ENCODE measurements around the gene PCBP3.

PCBP3 gene

GRCh38 chr21:45780647-45781046 lies 137.1 kb downstream of the PCBP3 start:
- TF ChIP-seq SUZ12 (IDR thresholded peaks at IDR 0.05; ENCODE audit: extremely low read depth, insufficient read depth, insufficient read length) (no peak), ZNF274 (IDR thresholded peaks at IDR 0.05; ENCODE audit: low read depth, low read length) (no peak), YY1 (IDR thresholded peaks at IDR 0.05; ENCODE audit: insufficient read depth, insufficient read length) (no peak)
- no peaks in the 10 kb centered on the region for H3K4me1 ChIP-seq (ENCODE audit: insufficient read depth, insufficient read length)
- DNase-seq (ENCODE audit: low read depth, low spot score): no peak
- no peaks in the 10 kb centered on the region for H3K27me3 ChIP-seq (ENCODE audit: insufficient read depth, insufficient read length)
- H3K4me3 ChIP-seq (ENCODE audit: insufficient read length, low read depth): no peak overlapping the region
- peaks cover 26% of the 10 kb centered on the region for H3K9me3 ChIP-seq (ENCODE audit: insufficient read depth, low read length)
- no peak overlapping the region for H3K9ac ChIP-seq (ENCODE audit: insufficient read length, low read depth)
- no peaks in the 10 kb centered on the region for H3K36me3 ChIP-seq (ENCODE audit: insufficient read depth, insufficient read length, low read length)

DNA sequence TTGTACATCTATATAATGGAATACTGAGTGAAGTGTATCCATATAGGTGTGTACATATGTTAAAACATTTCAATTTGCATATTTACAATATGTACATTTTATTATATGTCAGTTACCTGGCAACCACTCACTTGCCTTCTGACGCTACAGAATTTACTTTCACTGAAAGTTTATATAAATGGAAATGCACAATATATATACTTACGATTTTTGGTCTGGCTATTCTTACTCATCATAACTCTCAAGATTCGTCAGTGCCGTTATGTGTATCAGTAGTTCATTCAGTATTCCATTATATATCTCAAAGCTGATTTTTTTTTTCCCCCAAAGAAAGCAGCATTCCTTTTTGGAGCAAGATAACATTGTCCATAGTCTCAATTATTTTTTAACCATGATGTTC lies 138.2 kb downstream of the PCBP3 start:
- no peak for DNase-seq (ENCODE audit: low read depth, low spot score)
- H3K36me3 ChIP-seq (ENCODE audit: insufficient read depth, insufficient read length, low read length): no peaks in the 10 kb centered on the region
- no peak overlapping the region for H3K9ac ChIP-seq (ENCODE audit: insufficient read length, low read depth)
- no peaks in the 10 kb centered on the region for H3K27me3 ChIP-seq (ENCODE audit: insufficient read depth, insufficient read length)
- H3K4me3 ChIP-seq (ENCODE audit: insufficient read length, low read depth): no peak overlapping the region
- no peak for TF ChIP-seq YY1 (IDR thresholded peaks at IDR 0.05; ENCODE audit: insufficient read depth, insufficient read length)
- no peak for TF ChIP-seq SUZ12 (IDR thresholded peaks at IDR 0.05; ENCODE audit: extremely low read depth, insufficient read depth, insufficient read length)
- TF ChIP-seq ZNF274 (IDR thresholded peaks at IDR 0.05; ENCODE audit: low read depth, low read length): no peak
- H3K9me3 ChIP-seq (ENCODE audit: insufficient read depth, low read length): peaks cover 25% of the 10 kb centered on the region
- H3K4me1 ChIP-seq (ENCODE audit: insufficient read depth, insufficient read length): no peaks in the 10 kb centered on the region

DNA sequence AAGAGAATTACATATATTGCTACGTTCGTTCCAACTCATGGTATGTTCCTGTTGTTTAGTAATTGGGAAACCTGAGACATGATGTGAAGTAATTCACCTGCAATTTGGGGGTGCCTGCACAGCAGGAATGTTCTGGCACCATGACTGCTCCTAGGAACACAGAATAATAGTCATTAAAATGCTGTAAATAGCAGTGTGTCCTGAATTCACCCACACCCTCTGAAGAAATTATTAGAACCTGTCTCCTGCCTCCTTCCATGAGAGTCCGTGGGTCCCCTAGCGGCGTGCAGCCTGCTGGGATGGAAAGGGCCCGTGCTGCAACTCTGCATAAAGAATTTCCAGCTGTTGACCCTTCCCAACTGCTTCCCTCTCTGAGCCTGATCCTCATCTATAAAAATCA lies 143.1 kb downstream of the PCBP3 start:
- H3K4me1 ChIP-seq (ENCODE audit: insufficient read depth, insufficient read length): no peaks in the 10 kb centered on the region
- H3K9me3 ChIP-seq (ENCODE audit: insufficient read depth, low read length): 0 out of 2 replicates have a peak, but pooled peaks cover 8% of the 10 kb centered on the region
- no peak overlapping the region for H3K9ac ChIP-seq (ENCODE audit: insufficient read length, low read depth)
- no peaks in the 10 kb centered on the region for H3K27me3 ChIP-seq (ENCODE audit: insufficient read depth, insufficient read length)
- H3K4me3 ChIP-seq (ENCODE audit: insufficient read length, low read depth): no peak overlapping the region
- DNase-seq (ENCODE audit: low read depth, low spot score): no peak
- no peak for TF ChIP-seq SUZ12 (IDR thresholded peaks at IDR 0.05; ENCODE audit: extremely low read depth, insufficient read depth, insufficient read length)
- no peaks in the 10 kb centered on the region for H3K36me3 ChIP-seq (ENCODE audit: insufficient read depth, insufficient read length, low read length)

DNA sequence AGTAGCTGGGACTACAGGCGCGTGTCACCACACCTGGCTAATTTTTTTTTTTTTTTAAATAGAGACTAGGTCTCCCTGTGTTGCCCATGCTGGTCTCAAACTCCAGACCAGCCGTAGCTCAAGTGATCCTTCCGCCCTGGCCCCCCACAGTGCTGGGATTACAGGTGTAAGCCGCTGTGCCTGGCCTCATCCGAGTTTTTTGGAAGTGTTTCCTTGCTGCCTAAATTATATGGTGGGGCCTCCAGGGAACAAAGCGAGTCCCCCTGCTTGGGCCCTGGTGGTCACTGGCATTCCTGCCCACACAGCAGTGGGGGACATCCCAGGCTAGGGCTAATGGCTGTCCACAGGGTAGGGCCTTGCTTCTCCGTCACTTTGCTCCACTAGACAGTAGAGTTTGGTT lies 143.8 kb downstream of the PCBP3 start:
- Histone ChIP-seq H3K9me3 (ENCODE audit: insufficient read depth, low read length) (0 out of 2 replicates have a peak, but pooled peaks cover 8% of the 10 kb centered on the region), H3K27me3 (ENCODE audit: insufficient read depth, insufficient read length) (no peaks in the 10 kb centered on the region), H3K4me1 (ENCODE audit: insufficient read depth, insufficient read length) (no peaks in the 10 kb centered on the region), H3K9ac (ENCODE audit: insufficient read length, low read depth) (no peak overlapping the region), H3K4me3 (ENCODE audit: insufficient read length, low read depth) (no peak overlapping the region), H3K36me3 (ENCODE audit: insufficient read depth, insufficient read length, low read length) (no peaks in the 10 kb centered on the region)
- no peak for DNase-seq (ENCODE audit: low read depth, low spot score)
- TF ChIP-seq ZNF274 (IDR thresholded peaks at IDR 0.05; ENCODE audit: low read depth, low read length) (no peak), YY1 (IDR thresholded peaks at IDR 0.05; ENCODE audit: insufficient read depth, insufficient read length) (no peak), SUZ12 (IDR thresholded peaks at IDR 0.05; ENCODE audit: extremely low read depth, insufficient read depth, insufficient read length) (no peak)

GRCh38 chr21:45788198-45788597 lies 144.7 kb downstream of the PCBP3 start:
- Histone ChIP-seq H3K9ac (ENCODE audit: insufficient read length, low read depth) (no peak overlapping the region), H3K4me3 (ENCODE audit: insufficient read length, low read depth) (no peak overlapping the region), H3K4me1 (ENCODE audit: insufficient read depth, insufficient read length) (no peaks in the 10 kb centered on the region), H3K9me3 (ENCODE audit: insufficient read depth, low read length) (0 out of 2 replicates have a peak, but pooled peaks cover 8% of the 10 kb centered on the region), H3K36me3 (ENCODE audit: insufficient read depth, insufficient read length, low read length) (no peaks in the 10 kb centered on the region), H3K27me3 (ENCODE audit: insufficient read depth, insufficient read length) (peaks cover 3% of the 10 kb centered on the region)
- TF ChIP-seq SUZ12 (IDR thresholded peaks at IDR 0.05; ENCODE audit: extremely low read depth, insufficient read depth, insufficient read length) (no peak), YY1 (IDR thresholded peaks at IDR 0.05; ENCODE audit: insufficient read depth, insufficient read length) (no peak), ZNF274 (IDR thresholded peaks at IDR 0.05; ENCODE audit: low read depth, low read length) (no peak)
- no peak for DNase-seq (ENCODE audit: low read depth, low spot score)

- TF ChIP-seq ZNF274 (IDR thresholded peaks at IDR 0.05; ENCODE audit: low read depth, low read length) (no peak), YY1 (IDR thresholded peaks at IDR 0.05; ENCODE audit: insufficient read depth, insufficient read length) (no peak), SUZ12 (IDR thresholded peaks at IDR 0.05; ENCODE audit: extremely low read depth, insufficient read depth, insufficient read length) (no peak)
- Histone ChIP-seq H3K9me3 (ENCODE audit: insufficient read depth, low read length) (0 out of 2 replicates have a peak, but pooled peaks cover 4% of the 10 kb centered on the region), H3K4me3 (ENCODE audit: insufficient read length, low read depth) (no peak overlapping the region), H3K27me3 (ENCODE audit: insufficient read depth, insufficient read length) (peaks cover 3% of the 10 kb centered on the region), H3K4me1 (ENCODE audit: insufficient read depth, insufficient read length) (no peaks in the 10 kb centered on the region), H3K36me3 (ENCODE audit: insufficient read depth, insufficient read length, low read length) (no peaks in the 10 kb centered on the region), H3K9ac (ENCODE audit: insufficient read length, low read depth) (no peak overlapping the region)
- DNase-seq (ENCODE audit: low read depth, low spot score): no peak
Observed at GRCh38 chr21:45788637-45789506, 145.3 kb downstream of the PCBP3 start.

- TF ChIP-seq SUZ12 (IDR thresholded peaks at IDR 0.05; ENCODE audit: extremely low read depth, insufficient read depth, insufficient read length): no peak
- TF ChIP-seq YY1 (IDR thresholded peaks at IDR 0.05; ENCODE audit: insufficient read depth, insufficient read length): no peak
- TF ChIP-seq ZNF274 (IDR thresholded peaks at IDR 0.05; ENCODE audit: low read depth, low read length): no peak
- Histone ChIP-seq H3K4me1 (ENCODE audit: insufficient read depth, insufficient read length) (no peaks in the 10 kb centered on the region), H3K4me3 (ENCODE audit: insufficient read length, low read depth) (no peak overlapping the region), H3K9ac (ENCODE audit: insufficient read length, low read depth) (no peak overlapping the region), H3K36me3 (ENCODE audit: insufficient read depth, insufficient read length, low read length) (no peaks in the 10 kb centered on the region), H3K27me3 (ENCODE audit: insufficient read depth, insufficient read length) (peaks cover 3% of the 10 kb centered on the region), H3K9me3 (ENCODE audit: insufficient read depth, low read length) (no peaks in the 10 kb centered on the region)
- DNase-seq (ENCODE audit: low read depth, low spot score): no peak
Observed at GRCh38 chr21:45790427-45790826, 146.9 kb downstream of the PCBP3 start.
